Measurements from ENCODE around the gene TAF10. TPM values are rescaled to one million over a fixed set of nuclear protein-coding genes. Genes with fewer than 3 reads are reported as not detected.

The TAF10 gene
- total RNA-seq, 1 experiment from 2014 or later: 198 TPM

- Histone ChIP-seq H3K36me3 (replicated peaks; ENCODE audit: control insufficient read depth, insufficient read depth, low read length) (peaks cover 39% of the 10 kb centered on the region), H3K4me3 (ENCODE audit: insufficient read depth, low read depth, low read length) (peak overlapping the region; percentile 94), H3K27me3 (ENCODE audit: control insufficient read depth, insufficient read depth, low read length) (no peaks in the 10 kb centered on the region)
- DNase-seq: no peak
These were observed 128 bp downstream of the TAF10 start for GRCh38 chr11:6611963-6612212.

- Histone ChIP-seq H3K27me3 (ENCODE audit: control insufficient read depth, insufficient read depth, low read length) (no peaks in the 10 kb centered on the region), H3K36me3 (replicated peaks; ENCODE audit: control insufficient read depth, insufficient read depth, low read length) (peaks cover 39% of the 10 kb centered on the region), H3K4me3 (ENCODE audit: insufficient read depth, low read depth, low read length) (peak overlapping the region; percentile 94)
- no peak for DNase-seq
These were observed 689 bp downstream of the TAF10 start for GRCh38 chr11:6611092-6611962.

- DNase-seq: no peak
- Histone ChIP-seq H3K27me3 (ENCODE audit: control insufficient read depth, insufficient read depth, low read length) (no peaks in the 10 kb centered on the region), H3K4me3 (ENCODE audit: insufficient read depth, low read depth, low read length) (no peak overlapping the region), H3K36me3 (replicated peaks; ENCODE audit: control insufficient read depth, insufficient read depth, low read length) (peaks cover 37% of the 10 kb centered on the region)
These were observed 1.4 kb downstream of the TAF10 start for GRCh38 chr11:6610591-6610990.

GRCh38 chr11:6609502-6610015 lies 2.5 kb downstream of the TAF10 start:
- Histone ChIP-seq H3K36me3 (replicated peaks; ENCODE audit: control insufficient read depth, insufficient read depth, low read length) (peaks cover 37% of the 10 kb centered on the region), H3K27me3 (ENCODE audit: control insufficient read depth, insufficient read depth, low read length) (no peaks in the 10 kb centered on the region), H3K4me3 (ENCODE audit: insufficient read depth, low read depth, low read length) (no peak overlapping the region)
- DNase-seq: no peak

GRCh38 chr11:6608726-6609501 lies 3.1 kb downstream of the TAF10 start:
- no peak overlapping the region for H3K4me3 ChIP-seq (ENCODE audit: insufficient read depth, low read depth, low read length)
- no peak for DNase-seq
- no peaks in the 10 kb centered on the region for H3K27me3 ChIP-seq (ENCODE audit: control insufficient read depth, insufficient read depth, low read length)
- peaks cover 36% of the 10 kb centered on the region for H3K36me3 ChIP-seq (replicated peaks; ENCODE audit: control insufficient read depth, insufficient read depth, low read length)

- H3K4me3 ChIP-seq (ENCODE audit: insufficient read depth, low read depth, low read length): no peak overlapping the region
- peaks cover 35% of the 10 kb centered on the region for H3K36me3 ChIP-seq (replicated peaks; ENCODE audit: control insufficient read depth, insufficient read depth, low read length)
- DNase-seq: no peak
- H3K27me3 ChIP-seq (ENCODE audit: control insufficient read depth, insufficient read depth, low read length): no peaks in the 10 kb centered on the region
These were observed 4.0 kb downstream of the TAF10 start for GRCh38 chr11:6608011-6608410.

- DNase-seq: no peak
- Histone ChIP-seq H3K4me3 (ENCODE audit: insufficient read depth, low read depth, low read length) (no peak overlapping the region), H3K36me3 (replicated peaks; ENCODE audit: control insufficient read depth, insufficient read depth, low read length) (peaks cover 35% of the 10 kb centered on the region), H3K27me3 (ENCODE audit: control insufficient read depth, insufficient read depth, low read length) (no peaks in the 10 kb centered on the region)
These were observed 4.7 kb downstream of the TAF10 start for GRCh38 chr11:6607190-6607795.

GRCh38 chr11:6606471-6607189 lies 5.4 kb downstream of the TAF10 start:
- Histone ChIP-seq H3K36me3 (replicated peaks; ENCODE audit: control insufficient read depth, insufficient read depth, low read length) (peaks cover 35% of the 10 kb centered on the region), H3K4me3 (ENCODE audit: insufficient read depth, low read depth, low read length) (no peak overlapping the region), H3K27me3 (ENCODE audit: control insufficient read depth, insufficient read depth, low read length) (no peaks in the 10 kb centered on the region)
- DNase-seq: peak; percentile 93

GRCh38 chr11:6604790-6605189 lies 7.2 kb downstream of the TAF10 start:
- Histone ChIP-seq H3K27me3 (ENCODE audit: control insufficient read depth, insufficient read depth, low read length) (no peaks in the 10 kb centered on the region), H3K4me3 (ENCODE audit: insufficient read depth, low read depth, low read length) (peak overlapping the region; percentile 95), H3K36me3 (replicated peaks; ENCODE audit: control insufficient read depth, insufficient read depth, low read length) (peaks cover 34% of the 10 kb centered on the region)
- no peak for DNase-seq

GRCh38 chr11:6604081-6604626 lies 7.9 kb downstream of the TAF10 start:
- H3K36me3 ChIP-seq (replicated peaks; ENCODE audit: control insufficient read depth, insufficient read depth, low read length): peaks cover 31% of the 10 kb centered on the region
- peak; percentile 66 for DNase-seq
- peak overlapping the region; percentile 95 for H3K4me3 ChIP-seq (ENCODE audit: insufficient read depth, low read depth, low read length)
- H3K27me3 ChIP-seq (ENCODE audit: control insufficient read depth, insufficient read depth, low read length): no peaks in the 10 kb centered on the region

GRCh38 chr11:6603287-6604080 lies 8.5 kb downstream of the TAF10 start, which contains the start of the genes ILK and RRP8:
ILK (plus strand) TSS chr11:6603774; CDS start chr11:6604272, 498 bp downstream.
RRP8 (minus strand) TSS chr11:6603616; CDS start chr11:6603502, 114 bp downstream.
- peak within 1 kb of the TSS; percentile 95 for H3K4me3 ChIP-seq (ENCODE audit: insufficient read depth, low read depth, low read length)
- H3K27me3 ChIP-seq (ENCODE audit: control insufficient read depth, insufficient read depth, low read length): no peaks in the 10 kb centered on the region
- peak; percentile 98 for DNase-seq
- peaks cover 24% of the 10 kb centered on the region for H3K36me3 ChIP-seq (replicated peaks; ENCODE audit: control insufficient read depth, insufficient read depth, low read length)

- H3K27me3 ChIP-seq (ENCODE audit: control insufficient read depth, insufficient read depth, low read length): no peaks in the 10 kb centered on the region
- peak overlapping the region; percentile 95 for H3K4me3 ChIP-seq (ENCODE audit: insufficient read depth, low read depth, low read length)
- no peak for DNase-seq
- H3K36me3 ChIP-seq (replicated peaks; ENCODE audit: control insufficient read depth, insufficient read depth, low read length): peaks cover 15% of the 10 kb centered on the region
These were observed 9.7 kb downstream of the TAF10 start for GRCh38 chr11:6602096-6602940.

All from H7 (cell line).